ENCODE measurements around the gene TMEM86A. TPM values are rescaled to one million over a fixed set of nuclear protein-coding genes. Genes with fewer than 3 reads are reported as not detected.

Gene TMEM86A
- polyA plus RNA-seq, 2 of the 4 experiments (the other 2 are of a cell fraction): 0.10 to 0.41 TPM

DNA sequence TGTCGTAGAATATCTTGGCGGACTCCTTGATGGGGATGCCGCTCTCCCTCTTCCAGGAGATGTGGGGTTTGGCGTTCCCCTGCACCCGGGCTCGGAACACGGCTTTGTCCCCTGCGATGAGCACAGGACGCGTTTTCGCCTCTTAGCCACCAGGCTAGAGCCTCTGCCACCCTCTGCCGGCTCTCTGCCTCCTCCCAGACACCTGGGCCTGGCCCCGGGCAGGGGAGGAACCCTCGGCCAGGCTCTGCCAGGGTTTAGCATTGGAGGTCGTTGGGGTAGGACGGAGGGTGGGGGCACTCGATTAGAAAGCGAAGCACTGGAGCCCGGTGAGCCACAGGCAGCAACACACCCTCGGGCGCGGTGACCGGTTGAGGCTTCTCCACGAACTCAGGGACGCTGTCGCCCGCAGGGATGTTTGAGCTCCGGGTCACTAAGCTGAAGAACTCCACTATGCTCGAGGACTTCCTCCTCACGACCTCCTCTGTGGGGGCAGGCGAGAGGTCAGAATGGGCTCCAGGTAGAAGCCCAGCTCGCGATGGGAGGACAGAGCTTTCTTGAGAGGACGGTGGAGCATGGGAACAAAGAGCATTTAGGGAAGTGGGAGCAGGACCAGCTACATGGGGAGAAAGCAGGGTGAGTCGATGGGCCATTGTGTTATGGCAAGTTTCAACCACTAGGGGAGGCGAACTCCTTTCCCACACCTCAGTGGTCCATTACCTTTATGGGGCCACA is 23.1 kb downstream of the TMEM86A start:
- H3K4me1 ChIP-seq: no peaks in the 10 kb centered on the region
- peak; percentile 64 to 75 for DNase-seq (ENCODE audit: low read depth in 1 of 2, low spot score in 1 of 2)
- CTCF ChIA-PET: interaction anchor here (0.6 to 5.5 kb wide), 45 partner anchors 9 to 851 kb away, joined by 3 to 45 read pairs (median 4); partner anchors contain the start of genes SPTY2D1 and TSG101
- TF ChIP-seq, protein P1, sequence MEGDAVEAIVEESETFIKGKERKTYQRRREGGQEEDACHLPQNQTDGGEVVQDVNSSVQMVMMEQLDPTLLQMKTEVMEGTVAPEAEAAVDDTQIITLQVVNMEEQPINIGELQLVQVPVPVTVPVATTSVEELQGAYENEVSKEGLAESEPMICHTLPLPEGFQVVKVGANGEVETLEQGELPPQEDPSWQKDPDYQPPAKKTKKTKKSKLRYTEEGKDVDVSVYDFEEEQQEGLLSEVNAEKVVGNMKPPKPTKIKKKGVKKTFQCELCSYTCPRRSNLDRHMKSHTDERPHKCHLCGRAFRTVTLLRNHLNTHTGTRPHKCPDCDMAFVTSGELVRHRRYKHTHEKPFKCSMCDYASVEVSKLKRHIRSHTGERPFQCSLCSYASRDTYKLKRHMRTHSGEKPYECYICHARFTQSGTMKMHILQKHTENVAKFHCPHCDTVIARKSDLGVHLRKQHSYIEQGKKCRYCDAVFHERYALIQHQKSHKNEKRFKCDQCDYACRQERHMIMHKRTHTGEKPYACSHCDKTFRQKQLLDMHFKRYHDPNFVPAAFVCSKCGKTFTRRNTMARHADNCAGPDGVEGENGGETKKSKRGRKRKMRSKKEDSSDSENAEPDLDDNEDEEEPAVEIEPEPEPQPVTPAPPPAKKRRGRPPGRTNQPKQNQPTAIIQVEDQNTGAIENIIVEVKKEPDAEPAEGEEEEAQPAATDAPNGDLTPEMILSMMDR (IDR thresholded peaks at IDR 0.05): peak; percentile 54
- TF ChIP-seq SMC3 (IDR thresholded peaks at IDR 0.05) (peak; percentile 6; the same call in 1 of the 3 replicates), RAD21 (conservative IDR thresholded peaks at IDR 0.05 in 1 of 2, IDR thresholded peaks at IDR 0.05 in 1 of 2) (peak; percentile 17 to 41; a peak in 1 of 5 replicates), HOXB5 (CRISPR knock-in tag; IDR thresholded peaks at IDR 0.05) (no peak)
- 9% methylated on average over 33 of the region's 36 CpGs for WGBS (ENCODE audit: missing lambda C conversion rate)
- POLR2A ChIA-PET: interaction anchor here (0.6 to 2.3 kb wide), 4 partner anchors 87 to 606 kb away, joined by 3 to 9 read pairs (median 4); partner anchors contain the start of genes LDHA, SPTY2D1 and TSG101
- peak overlapping the region; percentile 18 to 77 for H3K27ac ChIP-seq
- H3K9me3 ChIP-seq: no peaks in the 10 kb centered on the region
- no peak for FAIRE-seq
- ATAC-seq: peak; percentile 77 to 88
- H3K4me3 ChIP-seq: peak overlapping the region; percentile 64
- H3K4me2 ChIP-seq: peak overlapping the region; percentile 98

GRCh38 chr11:18722293-18722637 is 23.7 kb downstream of the TMEM86A start:
- H3K4me3 ChIP-seq: no peak overlapping the region; the same call in 2 of the 3 replicates
- no peak for TF ChIP-seq MYC (IDR thresholded peaks at IDR 0.05; ENCODE audit: borderline replicate concordance, low read length)
- TF ChIP-seq, protein P1 (IDR thresholded peaks at IDR 0.05): 0 out of 3 replicates have a peak, but pooled peaks have one; percentile 6
- peak overlapping the region; percentile 98 for H3K4me2 ChIP-seq
- POLR2A ChIA-PET: interaction anchor here (0.6 to 2.3 kb wide), 4 partner anchors 88 to 607 kb away, joined by 3 to 9 read pairs (median 4); partner anchors contain the start of genes LDHA, SPTY2D1 and TSG101
- H3K4me1 ChIP-seq: no peaks in the 10 kb centered on the region
- CTCF ChIA-PET: interaction anchor here (0.7 to 5.5 kb wide), 46 partner anchors 9 to 850 kb away, joined by 3 to 45 read pairs (median 4); partner anchors contain the start of gene TSG101
- H3K27ac ChIP-seq: no peak overlapping the region
- ATAC-seq (peak in 1 of 2 experiments; percentile 2; a peak in 2 of 6 replicates), DNase-seq (ENCODE audit: low read depth in 1 of 2, low spot score in 1 of 2) (no peak), FAIRE-seq (no peak)
- no peaks in the 10 kb centered on the region for H3K9me3 ChIP-seq
- WGBS (ENCODE audit: missing lambda C conversion rate): 38% methylated on average over 1 of the region's 1 CpG

GRCh38 chr11:18723991-18724390 is 25.4 kb downstream of the TMEM86A start:
- H3K4me2 ChIP-seq: no peak overlapping the region
- no peaks in the 10 kb centered on the region for H3K4me1 ChIP-seq
- H3K4me3 ChIP-seq: no peak overlapping the region
- no peaks in the 10 kb centered on the region for H3K9me3 ChIP-seq
- FAIRE-seq (no peak), ATAC-seq (no peak), DNase-seq (ENCODE audit: low read depth in 1 of 2, low spot score in 1 of 2) (no peak)
- POLR2A ChIA-PET: no interaction called here
- no peak overlapping the region for H3K27ac ChIP-seq
- CTCF ChIA-PET: interaction anchor here (1.0 to 5.5 kb wide), 12 partner anchors 8 to 609 kb away, joined by 3 to 45 read pairs (median 5); no protein-coding TSS in a partner anchor
- TF ChIP-seq, protein P1 (IDR thresholded peaks at IDR 0.05): no peak
- TF ChIP-seq TP53 (CRISPR knock-in tag; IDR thresholded peaks at IDR 0.05): no peak
- TF ChIP-seq TFCP2L1 (CRISPR knock-in tag; IDR thresholded peaks at IDR 0.05): no peak
- TF ChIP-seq, protein P2, sequence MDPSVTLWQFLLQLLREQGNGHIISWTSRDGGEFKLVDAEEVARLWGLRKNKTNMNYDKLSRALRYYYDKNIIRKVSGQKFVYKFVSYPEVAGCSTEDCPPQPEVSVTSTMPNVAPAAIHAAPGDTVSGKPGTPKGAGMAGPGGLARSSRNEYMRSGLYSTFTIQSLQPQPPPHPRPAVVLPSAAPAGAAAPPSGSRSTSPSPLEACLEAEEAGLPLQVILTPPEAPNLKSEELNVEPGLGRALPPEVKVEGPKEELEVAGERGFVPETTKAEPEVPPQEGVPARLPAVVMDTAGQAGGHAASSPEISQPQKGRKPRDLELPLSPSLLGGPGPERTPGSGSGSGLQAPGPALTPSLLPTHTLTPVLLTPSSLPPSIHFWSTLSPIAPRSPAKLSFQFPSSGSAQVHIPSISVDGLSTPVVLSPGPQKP (IDR thresholded peaks at IDR 0.05; ENCODE audit: low read depth, low read length): no peak
- no peak for TF ChIP-seq CEBPB (IDR thresholded peaks at IDR 0.05)
- no peak for TF ChIP-seq HOXA7 (CRISPR knock-in tag; IDR thresholded peaks at IDR 0.05)
- no peak for TF ChIP-seq FOSB (CRISPR knock-in tag; IDR thresholded peaks at IDR 0.05)
- no peak for TF ChIP-seq RCOR1 (IDR thresholded peaks at IDR 0.05; ENCODE audit: low read depth, low read length)
- TF ChIP-seq NFE2L2 (conservative IDR thresholded peaks at IDR 0.05; ENCODE audit: low read length): no peak
- no peak for TF ChIP-seq CHD4 (IDR thresholded peaks at IDR 0.05; ENCODE audit: borderline replicate concordance)
- TF ChIP-seq RNF2 (IDR thresholded peaks at IDR 0.05; ENCODE audit: borderline replicate concordance, low read depth): no peak
- no peak for TF ChIP-seq KDM5A (IDR thresholded peaks at IDR 0.05)
- no peak for TF ChIP-seq EP300 (IDR thresholded peaks at IDR 0.05)
- TF ChIP-seq SREBF2 (IDR thresholded peaks at IDR 0.05): no peak
- TF ChIP-seq CBX2 (IDR thresholded peaks at IDR 0.05; ENCODE audit: borderline replicate concordance, low read depth): no peak
- WGBS (ENCODE audit: missing lambda C conversion rate): 42% methylated on average over 7 of the region's 7 CpGs
